ENCODE data around the gene PXDN.
"Not testable (repeated sequence)": the region's sequence is repeated elsewhere in the genome, so short reads cannot be mapped to it uniquely, and the experiment has no call there.

The PXDN gene

DNA sequence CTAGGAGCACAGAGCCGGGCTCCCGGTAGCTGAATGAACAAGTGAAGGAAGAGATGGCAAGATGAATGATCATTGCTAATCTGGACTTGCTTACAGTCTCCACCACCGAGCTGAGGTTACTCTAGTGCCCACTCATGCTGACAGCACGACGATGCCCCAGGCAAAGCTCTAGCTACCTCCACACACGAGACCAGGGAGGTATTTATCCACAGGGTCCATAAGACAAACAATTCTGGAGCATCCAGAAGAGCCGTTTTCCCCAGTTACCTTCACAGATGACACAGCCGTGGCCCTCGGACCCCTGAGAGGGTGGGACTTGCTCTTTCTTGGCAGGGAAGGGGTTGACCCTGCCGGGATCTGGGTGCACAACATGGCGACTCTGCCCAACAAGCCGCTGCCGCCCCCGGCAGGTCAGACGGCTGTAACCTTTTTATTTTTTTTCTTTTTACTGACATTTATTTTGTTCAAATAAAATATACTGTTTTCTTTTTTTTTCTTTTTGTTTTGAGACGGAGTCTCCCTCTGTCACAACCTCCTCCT, 120.3 kb downstream of the PXDN start:
- no peaks in the 10 kb centered on the region for H3F3A ChIP-seq (ENCODE audit: control insufficient read depth, insufficient read depth)
- no peaks in the 10 kb centered on the region for H4K20me1 ChIP-seq (ENCODE audit: control insufficient read depth, insufficient read depth, low read depth, low read length)
- H3K79me2 ChIP-seq (ENCODE audit: control insufficient read depth, low read length), result no peaks in the 10 kb centered on the region
- H3K4me2 ChIP-seq (ENCODE audit: low read length), result no peak overlapping the region
- H3K4me1 ChIP-seq (ENCODE audit: control insufficient read depth, low read length), result no peaks in the 10 kb centered on the region
- TF ChIP-seq, protein P1, sequence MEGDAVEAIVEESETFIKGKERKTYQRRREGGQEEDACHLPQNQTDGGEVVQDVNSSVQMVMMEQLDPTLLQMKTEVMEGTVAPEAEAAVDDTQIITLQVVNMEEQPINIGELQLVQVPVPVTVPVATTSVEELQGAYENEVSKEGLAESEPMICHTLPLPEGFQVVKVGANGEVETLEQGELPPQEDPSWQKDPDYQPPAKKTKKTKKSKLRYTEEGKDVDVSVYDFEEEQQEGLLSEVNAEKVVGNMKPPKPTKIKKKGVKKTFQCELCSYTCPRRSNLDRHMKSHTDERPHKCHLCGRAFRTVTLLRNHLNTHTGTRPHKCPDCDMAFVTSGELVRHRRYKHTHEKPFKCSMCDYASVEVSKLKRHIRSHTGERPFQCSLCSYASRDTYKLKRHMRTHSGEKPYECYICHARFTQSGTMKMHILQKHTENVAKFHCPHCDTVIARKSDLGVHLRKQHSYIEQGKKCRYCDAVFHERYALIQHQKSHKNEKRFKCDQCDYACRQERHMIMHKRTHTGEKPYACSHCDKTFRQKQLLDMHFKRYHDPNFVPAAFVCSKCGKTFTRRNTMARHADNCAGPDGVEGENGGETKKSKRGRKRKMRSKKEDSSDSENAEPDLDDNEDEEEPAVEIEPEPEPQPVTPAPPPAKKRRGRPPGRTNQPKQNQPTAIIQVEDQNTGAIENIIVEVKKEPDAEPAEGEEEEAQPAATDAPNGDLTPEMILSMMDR (IDR thresholded peaks at IDR 0.05; ENCODE audit: low read depth, low read length, poor library complexity, severe bottlenecking), result no peak
- TF ChIP-seq EZH2phosphoT487 (IDR thresholded peaks at IDR 0.05; ENCODE audit: borderline replicate concordance, low read length), result no peak
- no peaks in the 10 kb centered on the region for H3K36me3 ChIP-seq (ENCODE audit: control insufficient read depth, low read length)
- H3K4me3 ChIP-seq (ENCODE audit: low read length), result no peak overlapping the region
- H3K9me3 ChIP-seq (ENCODE audit: control insufficient read depth, insufficient read depth, low read length), result peaks cover 7% of the 10 kb centered on the region; the same call in 1 of the 2 replicates
- H3K9me2 ChIP-seq (replicated peaks; ENCODE audit: control insufficient read depth, low read length), result no peaks in the 10 kb centered on the region
- H3K27me3 ChIP-seq (ENCODE audit: control insufficient read depth, low read length), result no peaks in the 10 kb centered on the region
- no peak overlapping the region for H3K27ac ChIP-seq (ENCODE audit: low read depth, low read length)

- Histone ChIP-seq H3K4me1 (ENCODE audit: control insufficient read depth, low read length) (no peaks in the 10 kb centered on the region), H4K20me1 (ENCODE audit: control insufficient read depth, insufficient read depth, low read depth, low read length) (no peaks in the 10 kb centered on the region), H3K27ac (ENCODE audit: low read depth, low read length) (no peak overlapping the region), H3K36me3 (ENCODE audit: control insufficient read depth, low read length) (no peaks in the 10 kb centered on the region), H3K4me2 (ENCODE audit: low read length) (no peak overlapping the region), H3K9me2 (replicated peaks; ENCODE audit: control insufficient read depth, low read length) (no peaks in the 10 kb centered on the region), H3K79me2 (ENCODE audit: control insufficient read depth, low read length) (no peaks in the 10 kb centered on the region), H3K4me3 (ENCODE audit: low read length) (no peak overlapping the region), H3K27me3 (ENCODE audit: control insufficient read depth, low read length) (no peaks in the 10 kb centered on the region), H3F3A (ENCODE audit: control insufficient read depth, insufficient read depth) (no peaks in the 10 kb centered on the region), H3K9me3 (ENCODE audit: control insufficient read depth, insufficient read depth, low read length) (peaks cover 7% of the 10 kb centered on the region; the same call in 1 of the 2 replicates)
- TF ChIP-seq, protein P1 (IDR thresholded peaks at IDR 0.05; ENCODE audit: low read depth, low read length, poor library complexity, severe bottlenecking), result no peak
- TF ChIP-seq EZH2phosphoT487 (IDR thresholded peaks at IDR 0.05; ENCODE audit: borderline replicate concordance, low read length), result no peak
Measured at GRCh38 chr2:1622521-1623200, 121.7 kb downstream of the PXDN start.

DNA sequence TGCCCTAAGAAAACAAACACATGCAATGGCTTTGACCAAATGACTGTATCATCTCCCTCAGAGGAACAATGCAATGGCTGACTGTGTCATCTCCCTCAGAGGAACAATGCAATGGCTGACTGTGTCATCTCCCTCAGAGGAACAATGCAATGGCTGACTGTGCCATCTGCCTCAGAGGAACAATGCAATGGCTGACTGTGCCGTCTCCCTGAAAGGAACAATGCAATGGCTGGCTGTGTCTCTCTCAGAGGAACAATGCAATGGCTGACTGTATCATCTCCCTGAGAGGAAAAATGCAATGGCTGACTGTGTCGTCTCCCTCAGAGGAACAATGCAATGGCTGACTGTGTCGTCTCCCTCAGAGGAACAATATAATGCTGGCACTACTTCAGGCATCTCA, 122.3 kb downstream of the PXDN start:
- not testable (repeated sequence) for H3K27ac ChIP-seq (ENCODE audit: low read depth, low read length)

DNA sequence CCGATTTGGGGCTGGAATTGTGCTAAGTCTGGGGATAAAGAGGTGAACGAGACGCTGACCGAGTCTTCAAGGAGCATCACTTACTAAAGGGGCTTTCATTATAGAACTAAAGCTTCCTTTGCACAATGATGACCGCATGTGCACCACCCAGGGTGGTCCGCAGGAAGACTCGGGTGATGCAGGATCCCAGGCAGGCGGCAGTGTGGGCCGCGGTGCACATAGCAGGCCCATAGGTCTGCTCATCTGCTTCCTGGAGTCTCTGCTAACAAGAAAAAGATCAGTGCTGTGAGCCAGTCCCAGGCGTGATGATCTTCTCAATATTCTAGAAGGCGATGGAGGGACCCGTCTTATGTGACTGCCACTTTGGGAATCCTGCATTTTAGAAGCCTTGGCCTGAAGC, 122.8 kb downstream of the PXDN start:
- Histone ChIP-seq H3K27ac (ENCODE audit: low read depth, low read length) (no peak overlapping the region), H3K9me2 (replicated peaks; ENCODE audit: control insufficient read depth, low read length) (no peaks in the 10 kb centered on the region), H3K4me3 (ENCODE audit: low read length) (no peak overlapping the region), H3K9me3 (ENCODE audit: control insufficient read depth, insufficient read depth, low read length) (peaks cover 7% of the 10 kb centered on the region; the same call in 1 of the 2 replicates), H3K36me3 (ENCODE audit: control insufficient read depth, low read length) (no peaks in the 10 kb centered on the region), H3F3A (ENCODE audit: control insufficient read depth, insufficient read depth) (no peaks in the 10 kb centered on the region), H3K4me2 (ENCODE audit: low read length) (no peak overlapping the region), H3K79me2 (ENCODE audit: control insufficient read depth, low read length) (no peaks in the 10 kb centered on the region), H3K27me3 (ENCODE audit: control insufficient read depth, low read length) (no peaks in the 10 kb centered on the region), H4K20me1 (ENCODE audit: control insufficient read depth, insufficient read depth, low read depth, low read length) (no peaks in the 10 kb centered on the region), H3K4me1 (ENCODE audit: control insufficient read depth, low read length) (no peaks in the 10 kb centered on the region)
- TF ChIP-seq, protein P1 (IDR thresholded peaks at IDR 0.05; ENCODE audit: low read depth, low read length, poor library complexity, severe bottlenecking), result no peak
- no peak for TF ChIP-seq EZH2phosphoT487 (IDR thresholded peaks at IDR 0.05; ENCODE audit: borderline replicate concordance, low read length)

More for the DNA sequence above, 122.3 kb downstream of the PXDN start:
- not testable (repeated sequence) for H3K4me3 ChIP-seq (ENCODE audit: low read length); H3K4me2 ChIP-seq (ENCODE audit: low read length); H3K9me2 ChIP-seq (replicated peaks; ENCODE audit: control insufficient read depth, low read length); H3F3A ChIP-seq (ENCODE audit: control insufficient read depth, insufficient read depth); H3K9me3 ChIP-seq (ENCODE audit: control insufficient read depth, insufficient read depth, low read length); H3K79me2 ChIP-seq (ENCODE audit: control insufficient read depth, low read length); H3K4me1 ChIP-seq (ENCODE audit: control insufficient read depth, low read length); H3K36me3 ChIP-seq (ENCODE audit: control insufficient read depth, low read length); H3K27me3 ChIP-seq (ENCODE audit: control insufficient read depth, low read length); H4K20me1 ChIP-seq (ENCODE audit: control insufficient read depth, insufficient read depth, low read depth, low read length)

All from DOHH2 (cell line).